ENCODE data around the gene ARHGAP42.

ARHGAP42 gene

GRCh38 chr11:100923555-100923954, 236.5 kb downstream of the ARHGAP42 start:
- H3K79me2 ChIP-seq (ENCODE audit: insufficient read depth, low read length), result no peaks in the 10 kb centered on the region
- H3K9me3 ChIP-seq (ENCODE audit: insufficient read depth, low read length, severe bottlenecking), result no peaks in the 10 kb centered on the region
- no peak overlapping the region for H3K27ac ChIP-seq (ENCODE audit: low read length)
- ATAC-seq (ENCODE audit: insufficient read depth, low read depth) (no peak), DNase-seq (no peak)
- no peaks in the 10 kb centered on the region for H3K27me3 ChIP-seq (ENCODE audit: insufficient read depth, low read length, poor library complexity)
- no peaks in the 10 kb centered on the region for H4K20me1 ChIP-seq (ENCODE audit: insufficient read depth, low read length)
- H3K9ac ChIP-seq (ENCODE audit: low read depth, low read length), result no peak overlapping the region
- no peak overlapping the region for H3K4me3 ChIP-seq (ENCODE audit: low read depth in 1 of 2, low read length in 2 of 2)
- no peak overlapping the region for H2AFZ ChIP-seq (ENCODE audit: low read depth, low read length)
- no peaks in the 10 kb centered on the region for H3K36me3 ChIP-seq (ENCODE audit: insufficient read depth, low read length)
- H3K4me2 ChIP-seq (ENCODE audit: insufficient read depth, low read length), result no peak overlapping the region
- TF ChIP-seq EZH2 (IDR thresholded peaks at IDR 0.05; ENCODE audit: borderline replicate concordance, low read depth, low read length, severe bottlenecking), result no peak
- no peak for TF ChIP-seq CTCF (IDR thresholded peaks at IDR 0.05; ENCODE audit: borderline replicate concordance, extremely low read depth, low read length, poor library complexity, severe bottlenecking)
- H3K4me1 ChIP-seq (ENCODE audit: insufficient read depth, low read length), result no peaks in the 10 kb centered on the region

GRCh38 chr11:100925935-100926334, 238.8 kb downstream of the ARHGAP42 start:
- no peak for TF ChIP-seq CTCF (IDR thresholded peaks at IDR 0.05; ENCODE audit: borderline replicate concordance, extremely low read depth, low read length, poor library complexity, severe bottlenecking)
- TF ChIP-seq EZH2 (IDR thresholded peaks at IDR 0.05; ENCODE audit: borderline replicate concordance, low read depth, low read length, severe bottlenecking), result no peak
- H3K79me2 ChIP-seq (ENCODE audit: insufficient read depth, low read length), result no peaks in the 10 kb centered on the region
- ATAC-seq (ENCODE audit: insufficient read depth, low read depth) (no peak), DNase-seq (no peak)
- no peak overlapping the region for H3K4me3 ChIP-seq (ENCODE audit: low read depth in 1 of 2, low read length in 2 of 2)
- no peaks in the 10 kb centered on the region for H4K20me1 ChIP-seq (ENCODE audit: insufficient read depth, low read length)
- no peaks in the 10 kb centered on the region for H3K9me3 ChIP-seq (ENCODE audit: insufficient read depth, low read length, severe bottlenecking)
- no peaks in the 10 kb centered on the region for H3K36me3 ChIP-seq (ENCODE audit: insufficient read depth, low read length)
- no peak overlapping the region for H2AFZ ChIP-seq (ENCODE audit: low read depth, low read length)
- no peaks in the 10 kb centered on the region for H3K4me1 ChIP-seq (ENCODE audit: insufficient read depth, low read length)
- no peaks in the 10 kb centered on the region for H3K27me3 ChIP-seq (ENCODE audit: insufficient read depth, low read length, poor library complexity)
- H3K4me2 ChIP-seq (ENCODE audit: insufficient read depth, low read length), result no peak overlapping the region
- H3K9ac ChIP-seq (ENCODE audit: low read depth, low read length), result no peak overlapping the region
- H3K27ac ChIP-seq (ENCODE audit: low read length), result no peak overlapping the region

- Histone ChIP-seq H3K36me3 (ENCODE audit: insufficient read depth, low read length) (no peaks in the 10 kb centered on the region), H3K79me2 (ENCODE audit: insufficient read depth, low read length) (no peaks in the 10 kb centered on the region), H3K4me1 (ENCODE audit: insufficient read depth, low read length) (no peaks in the 10 kb centered on the region), H3K4me3 (ENCODE audit: low read depth in 1 of 2, low read length in 2 of 2) (no peak overlapping the region), H3K27me3 (ENCODE audit: insufficient read depth, low read length, poor library complexity) (no peaks in the 10 kb centered on the region), H2AFZ (ENCODE audit: low read depth, low read length) (no peak overlapping the region), H3K4me2 (ENCODE audit: insufficient read depth, low read length) (no peak overlapping the region), H3K9ac (ENCODE audit: low read depth, low read length) (no peak overlapping the region), H4K20me1 (ENCODE audit: insufficient read depth, low read length) (no peaks in the 10 kb centered on the region), H3K9me3 (ENCODE audit: insufficient read depth, low read length, severe bottlenecking) (no peaks in the 10 kb centered on the region), H3K27ac (ENCODE audit: low read length) (no peak overlapping the region)
- no peak for ATAC-seq (ENCODE audit: insufficient read depth, low read depth)
- TF ChIP-seq CTCF (IDR thresholded peaks at IDR 0.05; ENCODE audit: borderline replicate concordance, extremely low read depth, low read length, poor library complexity, severe bottlenecking) (no peak), EZH2 (IDR thresholded peaks at IDR 0.05; ENCODE audit: borderline replicate concordance, low read depth, low read length, severe bottlenecking) (no peak)
- DNase-seq, result no peak
Measured at GRCh38 chr11:100927579-100927978, 240.5 kb downstream of the ARHGAP42 start.

- no peaks in the 10 kb centered on the region for H3K36me3 ChIP-seq (ENCODE audit: insufficient read depth, low read length)
- H3K4me2 ChIP-seq (ENCODE audit: insufficient read depth, low read length), result no peak overlapping the region
- H3K27ac ChIP-seq (ENCODE audit: low read length), result no peak overlapping the region
- H3K27me3 ChIP-seq (ENCODE audit: insufficient read depth, low read length, poor library complexity), result no peaks in the 10 kb centered on the region
- H3K79me2 ChIP-seq (ENCODE audit: insufficient read depth, low read length), result no peaks in the 10 kb centered on the region
- no peaks in the 10 kb centered on the region for H4K20me1 ChIP-seq (ENCODE audit: insufficient read depth, low read length)
- H3K9ac ChIP-seq (ENCODE audit: low read depth, low read length), result no peak overlapping the region
- no peaks in the 10 kb centered on the region for H3K9me3 ChIP-seq (ENCODE audit: insufficient read depth, low read length, severe bottlenecking)
- DNase-seq (no peak), ATAC-seq (ENCODE audit: insufficient read depth, low read depth) (no peak)
- H2AFZ ChIP-seq (ENCODE audit: low read depth, low read length), result no peak overlapping the region
- no peak for TF ChIP-seq EZH2 (IDR thresholded peaks at IDR 0.05; ENCODE audit: borderline replicate concordance, low read depth, low read length, severe bottlenecking)
- TF ChIP-seq CTCF (IDR thresholded peaks at IDR 0.05; ENCODE audit: borderline replicate concordance, extremely low read depth, low read length, poor library complexity, severe bottlenecking), result no peak
- H3K4me1 ChIP-seq (ENCODE audit: insufficient read depth, low read length), result no peaks in the 10 kb centered on the region
- no peak overlapping the region for H3K4me3 ChIP-seq (ENCODE audit: low read depth in 1 of 2, low read length in 2 of 2)
Measured at GRCh38 chr11:100928426-100928825, 241.3 kb downstream of the ARHGAP42 start.

Data from DND-41 (cell line).